ENCODE measurements around the gene THUMPD1.
"Not testable (repeated sequence)": the region's sequence is repeated elsewhere in the genome, so short reads cannot be mapped to it uniquely, and the experiment has no call there.

The THUMPD1 gene

GRCh38 chr16:20747030-20747816 lies 5.6 kb upstream of the THUMPD1 start:
- DNase-seq: no peak

- DNase-seq: no peak
These were observed 4.8 kb upstream of the THUMPD1 start for GRCh38 chr16:20746461-20746860.

GRCh38 chr16:20744922-20745440 lies 3.4 kb upstream of the THUMPD1 start:
- no peak for DNase-seq

GRCh38 chr16:20743591-20743990 lies 2.0 kb upstream of the THUMPD1 start:
- DNase-seq: no peak

GRCh38 chr16:20740901-20741521 lies 607 bp downstream of the THUMPD1 start:
- DNase-seq: peak; percentile 92

- peak; percentile 4 for DNase-seq
These were observed 1.4 kb downstream of the THUMPD1 start for GRCh38 chr16:20740007-20740883.

- no peak for DNase-seq
These were observed 6.1 kb downstream of the THUMPD1 start for GRCh38 chr16:20735490-20735889.

GRCh38 chr16:20734782-20735181 lies 6.8 kb downstream of the THUMPD1 start:
- no peak for DNase-seq

GRCh38 chr16:20734056-20734455 lies 7.6 kb downstream of the THUMPD1 start:
- no peak for DNase-seq

GRCh38 chr16:20729141-20729540 lies 12.5 kb downstream of the THUMPD1 start:
- no peak for DNase-seq

GRCh38 chr16:20727181-20727580 lies 14.4 kb downstream of the THUMPD1 start:
- DNase-seq: no peak

GRCh38 chr16:20726661-20727060 lies 15.0 kb downstream of the THUMPD1 start:
- no peak for DNase-seq

- DNase-seq: no peak
These were observed 21.4 kb downstream of the THUMPD1 start for GRCh38 chr16:20720251-20720650.

GRCh38 chr16:20717718-20718117 lies 23.9 kb downstream of the THUMPD1 start:
- not testable (repeated sequence) for DNase-seq

GRCh38 chr16:20711277-20711911 lies 30.2 kb downstream of the THUMPD1 start:
- no peak for DNase-seq

GRCh38 chr16:20708129-20708528 lies 33.5 kb downstream of the THUMPD1 start:
- DNase-seq: not testable (repeated sequence)

- no peak for DNase-seq
These were observed 34.2 kb downstream of the THUMPD1 start for GRCh38 chr16:20707461-20707860.

- DNase-seq: not testable (repeated sequence)
These were observed 35.6 kb downstream of the THUMPD1 start for GRCh38 chr16:20705972-20706371.

GRCh38 chr16:20704281-20704680 lies 37.3 kb downstream of the THUMPD1 start:
- DNase-seq: no peak

- DNase-seq: not testable (repeated sequence)
These were observed 39.9 kb downstream of the THUMPD1 start for GRCh38 chr16:20701692-20702091.

- no peak for DNase-seq
These were observed 45.0 kb downstream of the THUMPD1 start for GRCh38 chr16:20696618-20697017.

GRCh38 chr16:20695024-20695423 lies 46.6 kb downstream of the THUMPD1 start:
- DNase-seq: no peak

- DNase-seq: not testable (repeated sequence)
These were observed 47.5 kb downstream of the THUMPD1 start for GRCh38 chr16:20694096-20694495.
